GM19372 (cell line): ENCODE measurements around the gene SEC24A.
"Not testable (repeated sequence)": the region's sequence is repeated elsewhere in the genome, so short reads cannot be mapped to it uniquely, and the experiment has no call there.

ENCODE experiments used
- ATAC-seq: cut with Tn5 transposase; IDR thresholded peaks from one replicate; pipeline ENCODE4 v1.9.1; 2021; ENCODE audit warnings: mild to moderate bottlenecking, low read depth, moderate library complexity; ENCODE audit not compliant: unreplicated experiment

SEC24A gene

DNA sequence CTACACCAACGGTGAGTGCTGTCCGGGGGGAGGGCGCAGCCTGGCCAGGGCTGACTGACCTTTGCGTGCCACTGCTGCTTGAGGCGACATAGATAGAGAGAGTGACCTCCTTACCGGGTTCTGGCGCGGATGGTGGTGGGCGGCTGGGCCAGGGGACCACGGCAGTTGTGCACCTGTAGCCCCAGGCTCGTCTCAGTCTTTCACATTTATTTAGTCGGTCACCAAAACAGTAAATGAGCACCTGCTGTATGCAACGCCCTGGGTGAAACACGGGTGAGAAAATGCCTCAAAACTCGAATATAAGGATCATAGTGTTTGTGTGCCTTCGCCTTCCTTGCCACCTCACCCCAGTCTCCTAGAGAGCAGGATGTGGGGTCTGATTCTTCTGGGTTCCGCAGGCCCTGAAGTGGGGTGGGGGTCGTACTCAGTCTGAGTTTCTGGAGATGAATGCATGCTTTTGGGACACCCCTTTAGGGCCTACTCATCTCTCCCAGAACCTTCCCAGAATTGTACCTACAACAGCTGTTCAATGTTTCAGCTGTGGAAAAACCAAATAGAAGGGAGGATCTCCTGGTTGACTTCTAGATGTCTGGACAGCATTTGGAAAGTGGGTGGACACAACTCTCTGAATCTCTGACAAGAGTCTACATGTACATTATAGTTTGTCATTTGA lies 714 bp downstream of the SEC24A start:
- peak; percentile 8 for ATAC-seq

GRCh38 chr5:134650660-134651059 lies 2.1 kb downstream of the SEC24A start:
- not testable (repeated sequence) for ATAC-seq

DNA sequence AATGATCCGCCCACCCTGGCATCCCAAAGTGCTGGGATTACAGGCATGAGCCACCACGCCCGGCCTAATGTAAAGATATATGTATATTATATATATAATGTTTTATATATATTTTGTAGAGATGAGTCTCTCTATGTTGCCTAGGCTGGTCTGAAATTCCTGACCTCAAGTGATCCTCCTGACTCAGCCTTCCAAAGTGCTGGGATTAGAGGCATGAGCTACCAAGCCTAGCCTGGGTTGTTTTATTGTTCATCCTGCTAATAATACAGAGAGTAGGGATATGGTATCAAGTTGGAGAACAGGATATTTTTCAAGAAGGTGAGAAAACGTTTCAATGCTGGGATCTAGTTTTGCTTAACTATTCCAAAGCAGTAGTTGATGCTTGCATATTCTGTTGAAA lies 2.9 kb downstream of the SEC24A start:
- no peak for ATAC-seq

DNA sequence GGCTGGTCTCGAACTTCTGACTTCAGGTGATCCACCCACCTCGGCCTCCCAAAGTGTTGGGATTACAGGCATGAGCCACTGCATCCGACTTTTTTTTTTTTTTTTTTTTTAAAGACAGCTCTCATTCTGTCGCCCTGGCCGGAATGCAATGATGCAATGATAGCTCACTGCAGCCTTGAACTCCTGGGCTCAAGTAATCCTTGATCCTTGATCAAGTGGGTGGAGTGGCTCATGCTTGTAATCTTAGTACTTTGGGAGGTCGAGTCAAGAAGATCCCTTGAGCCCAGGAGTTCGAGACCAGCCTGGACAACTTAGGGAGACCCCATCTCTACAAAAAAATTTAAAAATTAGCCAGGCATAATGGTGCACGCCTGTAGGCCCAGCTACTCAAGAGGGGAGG lies 8.1 kb downstream of the SEC24A start:
- no peak for ATAC-seq

DNA sequence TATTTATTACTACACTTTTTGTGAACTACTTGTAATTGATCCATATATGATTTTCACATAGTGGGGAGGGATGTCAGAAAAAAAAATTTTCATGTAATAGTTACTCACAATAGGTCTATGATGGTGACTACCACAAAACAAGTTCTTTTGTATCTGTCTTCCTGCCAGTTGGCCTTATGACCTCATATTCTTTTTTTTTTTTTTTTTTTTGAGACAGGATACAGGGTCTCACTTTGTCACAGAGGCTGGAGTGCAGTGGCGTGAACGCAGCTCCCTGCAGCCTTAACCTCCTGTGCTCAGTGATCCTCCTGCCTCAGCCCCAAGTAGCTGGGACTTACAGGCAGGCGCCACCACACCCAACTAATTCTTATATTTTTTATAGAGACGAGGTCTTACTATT lies 10.9 kb downstream of the SEC24A start:
- ATAC-seq, result no peak

DNA sequence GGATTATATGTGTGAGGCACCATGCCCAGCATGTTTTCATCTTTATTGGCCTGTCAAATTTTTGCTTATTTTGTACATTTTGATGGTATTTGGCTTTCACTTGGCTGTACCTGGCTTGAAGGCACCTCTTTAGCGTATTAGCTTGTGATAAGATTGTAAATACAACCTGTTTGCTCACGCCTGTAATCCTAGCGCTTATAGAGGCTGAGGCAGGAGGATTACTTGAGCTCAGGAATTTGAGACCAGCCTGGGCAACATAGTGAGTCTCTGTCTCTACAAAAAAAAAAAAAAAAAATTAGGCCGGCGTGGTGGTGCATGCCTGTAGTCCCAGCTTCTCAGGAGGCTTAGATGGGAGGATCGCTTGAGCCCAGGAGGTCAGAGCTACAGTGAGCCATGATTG lies 11.3 kb downstream of the SEC24A start:
- ATAC-seq, result no peak

- no peak for ATAC-seq
Measured at GRCh38 chr5:134662971-134663370, 14.4 kb downstream of the SEC24A start.

DNA sequence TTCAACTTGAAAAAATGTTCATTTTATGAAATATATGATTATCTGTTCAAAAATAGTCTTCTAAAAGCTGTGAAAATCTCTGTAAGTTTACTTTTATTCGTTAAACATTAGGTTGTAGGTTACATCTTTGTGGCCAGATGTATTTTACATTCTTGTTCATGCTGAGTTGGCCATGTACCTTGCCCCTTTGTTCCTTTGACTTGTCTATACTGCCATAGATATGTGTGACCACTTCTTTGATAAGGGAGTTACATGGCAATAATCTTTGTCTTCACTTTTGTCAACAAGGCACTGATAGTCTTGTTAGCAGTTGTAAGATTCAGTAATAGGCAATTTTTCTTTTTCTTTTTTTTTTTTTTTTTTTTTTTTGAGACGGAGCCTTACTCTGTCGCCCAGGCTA lies 15.9 kb downstream of the SEC24A start:
- no peak for ATAC-seq

GRCh38 chr5:134673546-134673945 lies 25.0 kb downstream of the SEC24A start:
- not testable (repeated sequence) for ATAC-seq

DNA sequence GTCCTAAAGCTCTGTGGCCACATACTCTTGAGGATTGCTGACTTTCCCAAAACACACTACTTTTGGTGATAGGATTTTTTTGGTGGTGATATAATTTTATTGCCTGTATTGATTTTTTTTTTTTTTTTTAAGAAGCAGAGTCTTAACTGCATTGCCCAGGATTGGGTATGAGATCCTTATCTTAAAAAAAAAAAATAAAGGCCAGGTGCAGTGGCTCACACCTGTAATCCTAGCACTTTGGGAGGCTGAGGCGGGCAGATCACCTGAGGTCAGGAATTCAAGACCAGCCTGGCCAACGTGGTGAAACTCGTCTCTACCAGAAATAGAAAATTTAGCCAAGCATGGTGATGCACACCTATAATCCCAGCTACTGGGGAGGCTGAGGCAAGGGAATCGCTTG lies 28.8 kb downstream of the SEC24A start:
- ATAC-seq, result not testable (repeated sequence)

- not testable (repeated sequence) for ATAC-seq
Measured at GRCh38 chr5:134690144-134690543, 41.6 kb downstream of the SEC24A start.

- no peak for ATAC-seq
Measured at GRCh38 chr5:134692722-134693121, 44.1 kb downstream of the SEC24A start.

DNA sequence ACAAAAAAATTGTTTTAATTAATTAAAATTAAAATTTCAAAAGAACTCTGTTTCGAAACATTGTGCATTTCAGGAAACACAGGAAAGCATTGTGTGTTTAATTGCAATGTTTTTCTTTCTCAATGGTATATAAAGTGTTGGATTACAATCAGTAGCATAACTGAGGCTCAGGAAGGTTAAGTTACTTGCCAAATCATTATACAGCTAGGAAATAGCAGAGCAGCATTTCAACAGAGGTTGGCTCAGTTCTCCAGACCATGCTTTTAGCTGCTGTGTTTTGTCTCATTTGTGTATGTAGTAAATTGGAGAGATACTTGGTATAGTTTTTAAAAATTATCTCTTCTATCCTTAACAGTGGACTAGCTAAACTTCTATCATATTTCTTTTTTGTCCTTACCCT lies 59.7 kb downstream of the SEC24A start:
- no peak for ATAC-seq

DNA sequence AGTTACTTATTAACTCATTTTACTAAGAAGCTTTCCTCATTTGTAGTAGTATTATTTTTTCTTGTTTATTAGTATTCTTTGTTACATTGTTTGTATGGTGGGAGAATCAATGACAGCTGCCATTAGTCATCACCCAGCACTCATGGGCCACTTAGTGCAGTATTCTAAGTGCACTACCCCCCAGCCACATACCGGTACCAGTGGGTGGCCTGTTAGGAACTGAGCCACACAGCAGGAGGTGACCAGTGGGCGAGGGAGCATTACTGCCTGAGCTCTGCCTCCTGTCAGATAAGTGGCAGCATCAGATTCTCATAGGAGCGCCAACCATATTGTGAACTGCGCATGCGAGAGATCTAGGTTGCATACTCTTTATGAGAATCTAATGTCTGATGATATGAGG lies 65.5 kb downstream of the SEC24A start:
- no peak for ATAC-seq

- no peak for ATAC-seq
Measured at GRCh38 chr5:134714541-134714940, 66.0 kb downstream of the SEC24A start.

GRCh38 chr5:134715466-134715865 lies 66.9 kb downstream of the SEC24A start:
- ATAC-seq, result not testable (repeated sequence)

GRCh38 chr5:134724872-134725271 lies 76.3 kb downstream of the SEC24A start:
- ATAC-seq, result no peak

- no peak for ATAC-seq
Measured at GRCh38 chr5:134732819-134733218, 84.2 kb downstream of the SEC24A start.

DNA sequence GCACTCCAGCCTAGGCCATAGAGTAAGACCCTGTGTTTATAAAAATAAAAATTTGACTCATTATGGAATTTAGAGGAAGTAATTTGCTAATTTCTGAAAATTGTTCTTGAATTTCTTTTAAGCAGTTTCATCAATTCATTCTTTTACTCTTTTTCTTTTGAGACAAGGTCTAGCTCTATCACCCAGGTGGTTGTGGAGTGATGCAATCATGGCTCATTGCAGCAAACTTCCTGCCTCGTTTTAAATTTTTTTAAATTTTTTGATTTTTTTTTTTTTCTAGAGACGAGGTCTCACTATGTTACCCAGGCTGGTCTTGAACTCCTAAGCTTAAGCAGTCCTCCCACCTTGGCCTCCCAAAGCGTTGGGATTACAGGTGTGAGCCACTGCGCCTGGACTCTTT lies 86.7 kb downstream of the SEC24A start:
- ATAC-seq, result no peak

DNA sequence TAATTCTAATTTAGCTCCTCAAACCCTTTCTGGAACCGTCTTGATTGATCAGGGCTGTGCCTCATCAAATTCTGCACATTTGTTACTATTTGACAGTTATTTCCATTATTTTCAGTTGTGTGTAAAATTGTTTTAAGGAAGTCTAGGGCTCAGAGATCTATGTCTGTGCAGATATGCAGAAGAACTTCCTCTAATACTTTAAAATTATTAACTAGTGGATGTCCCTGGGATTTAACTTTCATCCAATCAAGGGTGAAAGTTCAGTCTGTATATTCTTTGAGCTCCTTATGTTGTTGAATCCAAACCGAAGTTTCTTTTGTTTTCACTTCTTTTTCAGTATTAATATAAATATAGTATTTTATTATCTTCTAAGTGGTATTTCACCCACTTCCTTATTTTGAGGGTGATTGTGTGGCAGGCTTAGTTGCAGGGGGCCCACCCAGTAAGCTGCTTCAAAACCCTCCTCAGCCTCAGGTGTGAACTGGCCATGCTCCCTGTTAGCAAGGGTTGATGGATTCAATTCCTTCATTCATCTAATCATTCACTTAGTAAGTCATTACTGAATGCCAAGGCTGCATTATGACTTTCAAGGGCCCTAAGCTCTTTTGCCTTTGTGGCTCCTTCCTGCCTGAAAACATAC lies 87.7 kb downstream of the SEC24A start:
- ATAC-seq, result no peak

GRCh38 chr5:134738133-134738962 lies 89.8 kb downstream of the SEC24A start, which contains the start of gene CAMLG:
Gene CAMLG, plus strand, starts transcription at chr5:134738548. Its CDS starts 73 bp downstream, at chr5:134738621.
- ATAC-seq, result peak; percentile 96
